Loucy (cell line): ENCODE measurements around the gene PHACTR3.

ENCODE experiments used
- H2AFZ ChIP-seq: fragments of 200-600 bp; sonication (generic); 2 replicates; pipeline ENCODE4 v1.6.0; 2016; ENCODE audit warnings: antibody characterized with exemption, mild to moderate bottlenecking, low read length, moderate library complexity
- H3F3A ChIP-seq: fragments of 200-600 bp; 2 replicates; pipeline ENCODE4 v1.6.0; 2016; ENCODE audit warnings: antibody characterized with exemption, low read depth, mild to moderate bottlenecking
- H3K27me3 ChIP-seq: fragments of 200-600 bp; sonication (generic); 2 replicates; pipeline ENCODE4 v1.6.1; 2014; ENCODE audit warnings: low read length, mild to moderate bottlenecking; ENCODE audit not compliant: insufficient read depth, poor library complexity, severe bottlenecking
- H3K36me3 ChIP-seq: fragments of 200-600 bp; sonication (generic); 2 replicates; pipeline ENCODE4 v1.6.1; 2016; ENCODE audit warnings: low read length; ENCODE audit not compliant: insufficient read depth
- H3K4me1 ChIP-seq: fragments of 200-600 bp; sonication (generic); 2 replicates; pipeline ENCODE4 v1.5.1; 2014; ENCODE audit warnings: low read length, mild to moderate bottlenecking; ENCODE audit not compliant: insufficient read depth, poor library complexity, severe bottlenecking
- H3K4me2 ChIP-seq: fragments of 200-600 bp; sonication (generic); 2 replicates; pipeline ENCODE4 v1.6.0; 2014; ENCODE audit warnings: antibody characterized with exemption, low read length, low read depth, mild to moderate bottlenecking; ENCODE audit not compliant: poor library complexity, severe bottlenecking
- H3K4me3 ChIP-seq: fragments of 200-600 bp; sonication (generic); 2 replicates; pipeline ENCODE4 v1.5.1; 2014; ENCODE audit warnings: low read length, mild to moderate bottlenecking, mixed read lengths; ENCODE audit not compliant: poor library complexity, severe bottlenecking
- H3K79me2 ChIP-seq: fragments of 200-600 bp; sonication (generic); 2 replicates; pipeline ENCODE4 v1.6.1; 2014; ENCODE audit warnings: low read length; ENCODE audit not compliant: insufficient read depth
- H3K9ac ChIP-seq: fragments of 200-600 bp; sonication (generic); 2 replicates; pipeline ENCODE4 v1.6.0; 2014; ENCODE audit warnings: mild to moderate bottlenecking, low read depth, low read length, moderate library complexity; ENCODE audit not compliant: poor library complexity, severe bottlenecking
- H3K9me2 ChIP-seq: fragments of 200-600 bp; sonication (generic); replicated peaks from 2 replicates; pipeline ENCODE4 v1.6.1; 2016; ENCODE audit warnings: low read depth, low read length, mixed read lengths
- H3K9me3 ChIP-seq: fragments of 200-600 bp; sonication (generic); 2 replicates; pipeline ENCODE4 v1.6.1; 2014; ENCODE audit warnings: mild to moderate bottlenecking, antibody characterized with exemption, low read length, low read depth; ENCODE audit not compliant: insufficient read depth
- H4K20me1 ChIP-seq: fragments of 200-600 bp; sonication (generic); 2 replicates; pipeline ENCODE4 v1.6.0; 2014; ENCODE audit warnings: antibody characterized with exemption, low read length, mild to moderate bottlenecking; ENCODE audit not compliant: insufficient read depth, poor library complexity, severe bottlenecking
- EZH2phosphoT487 ChIP-seq: fragments of 200-600 bp; IDR thresholded peaks from 2 replicates; pipeline ENCODE4 v1.6.1; 2018; ENCODE audit warnings: antibody characterized with exemption, mild to moderate bottlenecking, moderate library complexity, borderline replicate concordance
- TF ChIP-seq, protein P1 (sequence below): fragments of 200-600 bp; sonication (generic); conservative IDR thresholded peaks from 2 replicates; pipeline ENCODE4 v1.5.1; 2014; ENCODE audit warnings: mild to moderate bottlenecking, antibody characterized with exemption, low read length

Gene PHACTR3

DNA sequence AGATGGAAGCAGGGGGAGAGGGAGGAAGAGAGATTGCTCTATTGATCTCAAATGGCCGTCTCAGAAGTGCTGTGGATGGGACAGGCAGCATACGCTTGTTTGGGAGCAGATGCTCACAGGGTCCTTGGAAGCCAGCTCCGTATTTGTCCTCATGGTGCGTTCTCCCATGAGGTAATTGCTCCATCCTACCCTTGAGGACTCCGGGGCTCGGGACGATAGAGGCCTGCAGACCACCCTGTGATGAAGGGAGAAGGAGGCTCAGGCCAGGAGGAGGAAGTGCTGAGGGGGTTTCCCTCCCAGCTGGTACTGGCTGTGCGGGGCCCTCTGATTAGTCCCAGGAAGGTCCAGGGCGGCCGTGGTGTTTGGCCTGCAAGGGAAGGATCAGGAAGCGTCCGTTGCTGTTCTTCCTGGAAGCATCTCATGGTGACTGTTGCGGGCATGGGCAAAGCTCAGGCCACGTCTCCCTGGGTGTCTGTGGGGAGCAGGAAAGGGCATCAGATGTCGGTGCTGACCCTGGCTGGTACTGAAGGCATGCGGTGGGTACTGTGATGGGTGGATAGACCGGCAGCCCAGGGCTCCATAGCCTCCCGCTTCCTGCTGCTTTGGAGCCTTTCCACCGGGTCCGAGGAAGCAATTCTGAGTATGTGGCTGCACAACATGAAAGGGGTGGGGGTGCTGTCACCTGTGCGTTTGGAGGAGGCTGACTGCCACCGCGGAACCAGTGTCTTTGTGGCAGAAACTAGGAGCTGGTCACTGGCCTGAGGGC, 170.8 kb downstream of the PHACTR3 start:
- no peaks in the 10 kb centered on the region for H3K9me2 ChIP-seq
- H3K9ac ChIP-seq, result no peak overlapping the region
- H3F3A ChIP-seq, result no peaks in the 10 kb centered on the region
- no peaks in the 10 kb centered on the region for H3K9me3 ChIP-seq
- no peak overlapping the region for H3K4me3 ChIP-seq
- no peak overlapping the region for H2AFZ ChIP-seq
- no peaks in the 10 kb centered on the region for H3K27me3 ChIP-seq
- H3K79me2 ChIP-seq, result no peaks in the 10 kb centered on the region
- H3K4me1 ChIP-seq, result no peaks in the 10 kb centered on the region
- no peaks in the 10 kb centered on the region for H4K20me1 ChIP-seq
- H3K36me3 ChIP-seq, result peaks cover 18% of the 10 kb centered on the region; the same call in 1 of the 2 replicates
- no peak for TF ChIP-seq EZH2phosphoT487
- TF ChIP-seq, protein P1, sequence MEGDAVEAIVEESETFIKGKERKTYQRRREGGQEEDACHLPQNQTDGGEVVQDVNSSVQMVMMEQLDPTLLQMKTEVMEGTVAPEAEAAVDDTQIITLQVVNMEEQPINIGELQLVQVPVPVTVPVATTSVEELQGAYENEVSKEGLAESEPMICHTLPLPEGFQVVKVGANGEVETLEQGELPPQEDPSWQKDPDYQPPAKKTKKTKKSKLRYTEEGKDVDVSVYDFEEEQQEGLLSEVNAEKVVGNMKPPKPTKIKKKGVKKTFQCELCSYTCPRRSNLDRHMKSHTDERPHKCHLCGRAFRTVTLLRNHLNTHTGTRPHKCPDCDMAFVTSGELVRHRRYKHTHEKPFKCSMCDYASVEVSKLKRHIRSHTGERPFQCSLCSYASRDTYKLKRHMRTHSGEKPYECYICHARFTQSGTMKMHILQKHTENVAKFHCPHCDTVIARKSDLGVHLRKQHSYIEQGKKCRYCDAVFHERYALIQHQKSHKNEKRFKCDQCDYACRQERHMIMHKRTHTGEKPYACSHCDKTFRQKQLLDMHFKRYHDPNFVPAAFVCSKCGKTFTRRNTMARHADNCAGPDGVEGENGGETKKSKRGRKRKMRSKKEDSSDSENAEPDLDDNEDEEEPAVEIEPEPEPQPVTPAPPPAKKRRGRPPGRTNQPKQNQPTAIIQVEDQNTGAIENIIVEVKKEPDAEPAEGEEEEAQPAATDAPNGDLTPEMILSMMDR, result no peak
- H3K4me2 ChIP-seq, result no peak overlapping the region

DNA sequence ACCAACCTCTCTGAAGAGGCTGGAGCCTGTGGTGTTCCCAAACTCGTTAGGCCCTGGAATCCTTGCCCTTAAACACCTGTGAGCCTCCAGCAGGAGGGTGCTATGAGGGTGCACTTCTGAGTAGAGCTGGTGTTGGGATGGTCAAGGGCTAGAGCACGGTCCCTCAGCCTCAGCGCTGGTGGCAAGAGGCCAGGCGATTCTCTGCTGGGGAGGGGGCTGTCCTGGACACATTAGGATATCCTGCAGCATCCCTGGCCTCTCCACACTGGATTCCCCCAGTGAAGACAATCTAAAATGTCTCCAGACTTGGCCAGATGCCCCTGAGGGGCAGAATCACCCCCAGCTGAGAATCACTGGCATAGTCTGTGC, 171.3 kb downstream of the PHACTR3 start:
- Histone ChIP-seq H2AFZ (no peak overlapping the region), H3K27me3 (no peaks in the 10 kb centered on the region), H3K79me2 (no peaks in the 10 kb centered on the region), H4K20me1 (no peaks in the 10 kb centered on the region), H3K36me3 (peaks cover 17% of the 10 kb centered on the region; the same call in 1 of the 2 replicates), H3F3A (no peaks in the 10 kb centered on the region), H3K4me2 (no peak overlapping the region), H3K4me3 (no peak overlapping the region), H3K9me2 (no peaks in the 10 kb centered on the region), H3K4me1 (no peaks in the 10 kb centered on the region), H3K9ac (no peak overlapping the region), H3K9me3 (no peaks in the 10 kb centered on the region)
- TF ChIP-seq, protein P1, result no peak
- no peak for TF ChIP-seq EZH2phosphoT487

DNA sequence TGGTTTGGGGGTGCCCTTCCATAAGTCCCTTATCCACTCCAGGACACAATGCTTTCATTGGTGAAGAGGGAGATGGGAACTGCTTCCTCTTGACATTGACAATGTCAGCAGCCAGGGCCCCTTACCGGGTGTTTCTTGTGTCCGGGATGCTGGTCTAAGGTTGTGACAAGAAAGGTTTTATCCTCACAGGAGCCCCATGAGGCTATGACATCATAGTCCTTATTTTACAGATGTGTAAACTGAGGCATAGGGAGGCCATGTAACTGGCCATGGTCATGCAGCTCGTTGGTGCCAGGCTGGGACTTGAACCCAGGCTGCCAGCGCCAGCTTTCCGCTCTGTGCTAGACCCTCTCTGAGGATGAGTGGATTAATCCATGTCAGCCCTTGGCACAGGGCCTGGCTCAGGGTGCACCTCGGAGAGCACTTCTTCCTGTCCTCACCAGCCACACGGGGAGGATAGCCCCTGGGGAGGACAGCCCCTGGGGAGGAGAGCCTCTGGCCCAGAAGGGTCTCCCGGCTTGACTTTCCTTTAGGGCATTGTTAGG, 171.8 kb downstream of the PHACTR3 start:
- Histone ChIP-seq H3K36me3 (peaks cover 17% of the 10 kb centered on the region; the same call in 1 of the 2 replicates), H3K9ac (no peak overlapping the region), H4K20me1 (no peaks in the 10 kb centered on the region), H3K4me1 (no peaks in the 10 kb centered on the region), H3K4me2 (no peak overlapping the region), H3K79me2 (no peaks in the 10 kb centered on the region), H2AFZ (no peak overlapping the region), H3K4me3 (no peak overlapping the region), H3K27me3 (no peaks in the 10 kb centered on the region), H3K9me3 (no peaks in the 10 kb centered on the region), H3F3A (no peaks in the 10 kb centered on the region), H3K9me2 (no peaks in the 10 kb centered on the region)
- TF ChIP-seq, protein P1, result no peak
- TF ChIP-seq EZH2phosphoT487, result no peak
